ENCODE results near the gene ITPK1. TPM values are rescaled to one million over a fixed set of nuclear protein-coding genes. Genes with fewer than 3 reads are reported as not detected.

Gene ITPK1
- total RNA-seq, 1 experiment from 2014 or later = 60.1 TPM

- POLR2A ChIA-PET = no interaction called here
- Histone ChIP-seq H3K4me3 (ENCODE audit: low read depth, low read length) (no peak overlapping the region), H3K9me3 (no peaks in the 10 kb centered on the region), H3K4me1 (peaks cover 21% of the 10 kb centered on the region), H3K27me3 (replicated peaks; ENCODE audit: control insufficient read depth, insufficient read depth, low read length) (no peaks in the 10 kb centered on the region), H3K36me3 (ENCODE audit: control insufficient read depth, insufficient read depth, low read length) (no peaks in the 10 kb centered on the region)
- no peak overlapping the region for H3K27ac Mint-ChIP-seq (ENCODE audit: unreplicated experiment)
- no peak for DNase-seq
- no peak overlapping the region for H3K4me3 Mint-ChIP-seq (ENCODE audit: unreplicated experiment)
- BruUV-seq (replicated peaks) = no TSS peak
- H3K27me3 Mint-ChIP-seq (ENCODE audit: insufficient read depth, unreplicated experiment) = no peaks in the 10 kb centered on the region
- H3K9me3 Mint-ChIP-seq (ENCODE audit: unreplicated experiment) = no peaks in the 10 kb centered on the region
- peaks cover 11% of the 10 kb centered on the region for H3K36me3 Mint-ChIP-seq (ENCODE audit: insufficient read depth, unreplicated experiment)
- CTCF ChIA-PET = interaction anchor here (0.6 kb wide), 1 partner anchor 29 kb away, joined by 3 read pairs; no protein-coding TSS in a partner anchor
- no peak for TF ChIP-seq CTCF (IDR thresholded peaks at IDR 0.05; ENCODE audit: insufficient read depth in 1 of 2, low read depth in 1 of 2, low read length in 1 of 2, severe bottlenecking in 1 of 2, unreplicated experiment in 1 of 2)
- H3K4me1 Mint-ChIP-seq (ENCODE audit: low read depth, unreplicated experiment) = peaks cover 7% of the 10 kb centered on the region
- intact Hi-C loops (cut with micrococcal nuclease; ENCODE audit: unreplicated experiment) = no loop called here
Observed at GRCh38 chr14:93072659-93073357, 42.9 kb downstream of the ITPK1 start.

DNA sequence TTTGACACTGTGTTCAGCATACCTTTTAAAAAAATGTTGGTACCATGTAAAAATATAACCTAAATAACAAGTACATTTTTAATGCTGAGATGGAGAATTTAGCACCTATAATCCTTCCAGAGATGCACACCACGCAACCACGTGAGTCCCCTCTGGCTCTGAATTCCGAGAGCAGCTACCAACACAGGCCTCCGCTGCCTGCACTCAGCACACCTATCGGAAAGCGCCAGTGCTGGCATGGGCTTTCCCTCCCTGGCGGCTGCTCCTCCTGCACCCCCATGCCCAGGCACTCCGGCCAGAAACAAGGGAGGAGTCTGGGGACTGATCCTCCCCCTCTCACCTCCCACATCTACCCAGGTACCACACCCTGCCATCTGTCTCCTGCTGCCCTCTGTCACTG, 47.0 kb downstream of the ITPK1 start:
- peaks cover 12% of the 10 kb centered on the region for H3K4me1 ChIP-seq
- no peaks in the 10 kb centered on the region for H3K27me3 ChIP-seq (replicated peaks; ENCODE audit: control insufficient read depth, insufficient read depth, low read length)
- CTCF ChIA-PET = interaction anchor here (1.7 kb wide), 1 partner anchor 45 kb away, joined by 4 read pairs; no protein-coding TSS in a partner anchor
- no peaks in the 10 kb centered on the region for H3K9me3 Mint-ChIP-seq (ENCODE audit: unreplicated experiment)
- no peak overlapping the region for H3K27ac Mint-ChIP-seq (ENCODE audit: unreplicated experiment)
- no peaks in the 10 kb centered on the region for H3K36me3 ChIP-seq (ENCODE audit: control insufficient read depth, insufficient read depth, low read length)
- TF ChIP-seq CTCF (IDR thresholded peaks at IDR 0.05; ENCODE audit: insufficient read depth in 1 of 2, low read depth in 1 of 2, low read length in 1 of 2, severe bottlenecking in 1 of 2, unreplicated experiment in 1 of 2) = no peak
- no peak overlapping the region for H3K4me3 ChIP-seq (ENCODE audit: low read depth, low read length)
- no peaks in the 10 kb centered on the region for H3K27me3 Mint-ChIP-seq (ENCODE audit: insufficient read depth, unreplicated experiment)
- POLR2A ChIA-PET = no interaction called here
- no TSS peak for BruUV-seq (replicated peaks)
- no peak overlapping the region for H3K4me3 Mint-ChIP-seq (ENCODE audit: unreplicated experiment)
- H3K36me3 Mint-ChIP-seq (ENCODE audit: insufficient read depth, unreplicated experiment) = peaks cover 11% of the 10 kb centered on the region
- intact Hi-C loops (cut with micrococcal nuclease; ENCODE audit: unreplicated experiment) = no loop called here
- peaks cover 7% of the 10 kb centered on the region for H3K4me1 Mint-ChIP-seq (ENCODE audit: low read depth, unreplicated experiment)
- H3K9me3 ChIP-seq = no peaks in the 10 kb centered on the region
- no peak for DNase-seq

DNA sequence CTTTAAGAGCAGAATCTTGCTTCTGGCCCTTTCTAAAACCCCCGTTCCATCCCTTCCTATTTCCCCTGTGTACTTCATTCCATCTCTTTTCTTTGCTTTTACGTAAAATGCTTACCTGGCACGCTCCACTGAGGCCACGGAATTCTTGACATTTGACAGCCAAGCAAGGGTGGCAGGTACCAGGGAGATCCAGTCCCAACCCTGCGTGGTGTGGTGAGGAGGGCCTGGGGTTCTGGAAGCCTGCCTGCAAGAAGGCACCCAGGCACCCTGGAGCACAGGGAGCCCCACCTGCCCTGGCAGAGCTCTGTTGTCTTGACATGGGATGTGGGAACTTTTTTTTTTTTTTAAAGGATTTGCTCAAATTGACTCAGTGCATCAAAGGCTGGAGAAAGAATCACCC, 48.6 kb downstream of the ITPK1 start:
- Mint-ChIP-seq H3K27ac (ENCODE audit: unreplicated experiment) (no peak overlapping the region), H3K9me3 (ENCODE audit: unreplicated experiment) (no peaks in the 10 kb centered on the region), H3K36me3 (ENCODE audit: insufficient read depth, unreplicated experiment) (peaks cover 4% of the 10 kb centered on the region), H3K4me3 (ENCODE audit: unreplicated experiment) (no peak overlapping the region), H3K27me3 (ENCODE audit: insufficient read depth, unreplicated experiment) (no peaks in the 10 kb centered on the region), H3K4me1 (ENCODE audit: low read depth, unreplicated experiment) (no peaks in the 10 kb centered on the region)
- no peaks in the 10 kb centered on the region for H3K4me1 ChIP-seq
- ChIA-PET CTCF (interaction anchor here (1.7 kb wide), 1 partner anchor 46 kb away, joined by 4 read pairs; no protein-coding TSS in a partner anchor), POLR2A (no interaction called here)
- BruUV-seq (replicated peaks) = no TSS peak
- peaks cover 1% of the 10 kb centered on the region; the same call in 1 of the 2 replicates for H3K36me3 ChIP-seq (ENCODE audit: control insufficient read depth, insufficient read depth, low read length)
- H3K27me3 ChIP-seq (replicated peaks; ENCODE audit: control insufficient read depth, insufficient read depth, low read length) = no peaks in the 10 kb centered on the region
- intact Hi-C loops (cut with micrococcal nuclease; ENCODE audit: unreplicated experiment) = no loop called here
- no peak for DNase-seq
- H3K4me3 ChIP-seq (ENCODE audit: low read depth, low read length) = no peak overlapping the region
- no peaks in the 10 kb centered on the region for H3K9me3 ChIP-seq
- no peak for TF ChIP-seq CTCF (IDR thresholded peaks at IDR 0.05; ENCODE audit: insufficient read depth in 1 of 2, low read depth in 1 of 2, low read length in 1 of 2, severe bottlenecking in 1 of 2, unreplicated experiment in 1 of 2)
